SK-N-SH (cell line): ENCODE data around the gene FBXO36. TPM values are rescaled to one million over a fixed set of nuclear protein-coding genes. Genes with fewer than 3 reads are reported as not detected.

ENCODE experiments used
- CTCF ChIA-PET: fragments of 300-600, 350-600 bp; formaldehyde crosslinking; extraction: SDS; loops from one replicate; lab custom pipeline; 2021; lab: Yijun Ruan, JAX
- POLR2A ChIA-PET: fragments of 350-600 bp; sonication (Branson Sonifier 250); formaldehyde crosslinking; extraction: SDS; loops from one replicate; lab custom pipeline; 2020; ENCODE audit warnings: antibody characterized with exemption, inconsistent platforms; lab: Yijun Ruan, JAX
- DNase-seq: peaks from one replicate; pipeline ENCODE4 v3.0.0; 2012
- H2AFZ ChIP-seq: fragments of 200-600 bp; sonication (generic); 2 replicates; pipeline ENCODE4 v1.8.1; 2016; ENCODE audit warnings: antibody characterized with exemption, mild to moderate bottlenecking, low read depth
- H3F3A ChIP-seq: fragments of 200-600 bp; sonication (generic); replicated peaks from 2 replicates; pipeline ENCODE3; 2016; ENCODE audit warnings: antibody characterized with exemption, mild to moderate bottlenecking; ENCODE audit not compliant: insufficient read depth
- H3K27ac ChIP-seq, 2 experiments: fragments of 200-500 bp in 1 of 2; fragments of 200-600 bp in 1 of 2; sonication (Bioruptor generic) in 1 of 2; sonication (generic), shearing (Covaris generic) in 1 of 2; 2 replicates each; pipeline versions ENCODE4 v1.5.1 to v1.6.1; 2014 to 2016; ENCODE audit warnings: low read depth in 2 of 2, inconsistent platforms in 1 of 2, low read length in 1 of 2, mild to moderate bottlenecking in 1 of 2, mixed read lengths in 1 of 2
- H3K27me3 ChIP-seq: fragments of 200-600 bp; sonication (generic), shearing (Covaris generic); 2 replicates; pipeline ENCODE4 v1.6.1; 2016; ENCODE audit warnings: mixed run types; ENCODE audit not compliant: insufficient read depth
- H3K36me3 ChIP-seq, 2 experiments: fragments of 200-500 bp in 1 of 2; fragments of 200-600 bp in 1 of 2; sonication (Bioruptor generic) in 1 of 2; sonication (generic) in 1 of 2; replicated peaks in 1 of 2; 2 replicates each; pipeline versions ENCODE3 to v1.5.1; 2014 to 2016; ENCODE audit warnings: low read length in 1 of 2, mild to moderate bottlenecking in 1 of 2; ENCODE audit not compliant: insufficient read depth in 2 of 2, control insufficient read depth in 1 of 2
- H3K4me1 ChIP-seq, 2 experiments: fragments of 200-500 bp in 1 of 2; fragments of 200-600 bp in 1 of 2; sonication (Bioruptor generic) in 1 of 2; sonication (generic), shearing (Covaris generic) in 1 of 2; 2 replicates each; pipeline versions ENCODE4 v1.5.1 to v1.6.1; 2014 to 2016; ENCODE audit warnings: low read depth in 1 of 2, low read length in 1 of 2, mixed run types in 1 of 2; ENCODE audit not compliant: insufficient read depth in 2 of 2, control insufficient read depth in 1 of 2
- H3K4me2 ChIP-seq: fragments of 200-600 bp; sonication (generic), shearing (Covaris generic); 2 replicates; pipeline ENCODE4 v1.6.1; 2017; ENCODE audit warnings: mixed run types
- H3K4me3 ChIP-seq, 2 experiments: fragments of 200-500 bp in 1 of 2; fragments of 200-600 bp in 1 of 2; sonication (Bioruptor generic) in 1 of 2; sonication (generic), shearing (Covaris generic) in 1 of 2; 2 replicates each; pipeline versions ENCODE4 v1.5.1 to v1.8.1; 2014 to 2016; ENCODE audit warnings: low read depth in 2 of 2, inconsistent platforms in 1 of 2, low read length in 1 of 2, mild to moderate bottlenecking in 1 of 2, mixed read lengths in 1 of 2, moderate library complexity in 1 of 2
- H3K79me2 ChIP-seq: fragments of 200-600 bp; sonication (generic); 2 replicates; pipeline ENCODE4 v1.8.1; 2017; ENCODE audit warnings: mild to moderate bottlenecking; ENCODE audit not compliant: insufficient read depth
- H3K9ac ChIP-seq: fragments of 200-600 bp; sonication (generic); 2 replicates; pipeline ENCODE4 v1.6.1; 2017; ENCODE audit warnings: mixed run types
- H3K9me2 ChIP-seq: fragments of 200-600 bp; sonication (generic); 2 replicates; pipeline ENCODE4 v1.6.1; 2017; ENCODE audit warnings: mixed run types
- H3K9me3 ChIP-seq: fragments of 200-600 bp; sonication (generic); 2 replicates; pipeline ENCODE4 v1.6.1; 2017; ENCODE audit warnings: mixed run types, mild to moderate bottlenecking, moderate library complexity
- H4K20me1 ChIP-seq: fragments of 200-600 bp; sonication (generic); 2 replicates; pipeline ENCODE4 v1.6.1; 2017; ENCODE audit warnings: mild to moderate bottlenecking, mixed run types; ENCODE audit not compliant: insufficient read depth
- EP300 ChIP-seq, 2 experiments: IDR thresholded peaks; 2 replicates each; pipeline versions ENCODE4 v1.4.0 to v1.6.1; 2012; ENCODE audit warnings: borderline replicate concordance in 1 of 2, low read depth in 1 of 2, low read length in 1 of 2
- EZH2phosphoT487 ChIP-seq: fragments of 200-600 bp; sonication (generic); IDR thresholded peaks from 2 replicates; pipeline ENCODE4 v1.6.1; 2017; ENCODE audit warnings: low read depth, mixed run types, mild to moderate bottlenecking, antibody characterized with exemption, moderate library complexity, borderline replicate concordance
- FOXJ3 ChIP-seq: sonication (generic); formaldehyde crosslinking; IDR thresholded peaks from 2 replicates; pipeline ENCODE4 v1.5.1; 2020; ENCODE audit warnings: mild to moderate bottlenecking, missing genetic modification reagents
- MAX ChIP-seq: IDR thresholded peaks from 2 replicates; pipeline ENCODE4 v1.4.0; 2012; ENCODE audit warnings: low read depth
- MEF2A ChIP-seq: IDR thresholded peaks from 2 replicates; pipeline ENCODE4 v1.4.0; 2012; ENCODE audit warnings: low read depth, borderline replicate concordance
- NFIC ChIP-seq: IDR thresholded peaks from 2 replicates; pipeline ENCODE4 v1.4.0; 2012; ENCODE audit warnings: borderline replicate concordance
- NRF1 ChIP-seq: IDR thresholded peaks from 2 replicates; pipeline ENCODE4 v1.6.1; 2012; ENCODE audit warnings: low read depth, mild to moderate bottlenecking, low read length
- RAD21 ChIP-seq: IDR thresholded peaks from 2 replicates; pipeline ENCODE4 v1.6.1; 2012; ENCODE audit warnings: mild to moderate bottlenecking, low read length
- RCOR1 ChIP-seq: fragments of 150-350 bp; IDR thresholded peaks from 2 replicates; pipeline ENCODE4 v1.6.1; 2017; ENCODE audit warnings: antibody characterized with exemption, low read length
- REST ChIP-seq: IDR thresholded peaks from 2 replicates; pipeline ENCODE4 v1.6.1; 2012; ENCODE audit warnings: mild to moderate bottlenecking, low read depth, low read length, moderate library complexity
- SIN3A ChIP-seq: IDR thresholded peaks from 2 replicates; pipeline ENCODE4 v1.6.1; 2012; ENCODE audit warnings: low read depth, mild to moderate bottlenecking, low read length, moderate library complexity, borderline replicate concordance
- TAF1 ChIP-seq: IDR thresholded peaks from 2 replicates; pipeline ENCODE4 v1.6.1; 2012; ENCODE audit warnings: low read depth, mild to moderate bottlenecking, low read length, moderate library complexity, borderline replicate concordance
- TCF12 ChIP-seq: IDR thresholded peaks from 2 replicates; pipeline ENCODE4 v1.4.0; 2012
- TEAD4 ChIP-seq: IDR thresholded peaks from 2 replicates; pipeline ENCODE4 v1.4.0; 2012; ENCODE audit warnings: mild to moderate bottlenecking, borderline replicate concordance; ENCODE audit not compliant: insufficient read depth
- USF1 ChIP-seq: IDR thresholded peaks from 2 replicates; pipeline ENCODE4 v1.4.0; 2012; ENCODE audit warnings: low read depth, borderline replicate concordance
- USF2 ChIP-seq: fragments of 150-350 bp; IDR thresholded peaks from 2 replicates; pipeline ENCODE4 v1.6.1; 2017; ENCODE audit warnings: antibody characterized with exemption, low read length, low read depth, borderline replicate concordance
- ZBTB33 ChIP-seq: IDR thresholded peaks from 2 replicates; pipeline ENCODE4 v1.4.0; 2012; ENCODE audit warnings: low read depth, borderline replicate concordance
- WGBS: methylation state at CpG from one replicate; pipeline ENCODE4 v1.1.6; 2017; ENCODE audit warnings: low lambda C conversion rate; 5-methylcytosine and 5-hydroxymethylcytosine counted together
- polyA plus RNA-seq, 3 experiments: library from polyadenylated mRNA; depleted of rRNA; stranded (reverse); fragments of >200 nt; gene quantifications; 2 replicates each; pipeline ENCODE4 v1.2.3, GENCODE V29; 2012
- TF ChIP-seq, protein P1 (sequence below): fragments of 200-600 bp; sonication (generic); IDR thresholded peaks from 2 replicates; pipeline ENCODE4 v1.6.1; 2017; ENCODE audit warnings: antibody characterized with exemption, mild to moderate bottlenecking, moderate library complexity

The FBXO36 gene
- polyA plus RNA-seq, 1 of the 3 experiments (the other 2 are of a cell fraction) = 3.9 TPM

DNA sequence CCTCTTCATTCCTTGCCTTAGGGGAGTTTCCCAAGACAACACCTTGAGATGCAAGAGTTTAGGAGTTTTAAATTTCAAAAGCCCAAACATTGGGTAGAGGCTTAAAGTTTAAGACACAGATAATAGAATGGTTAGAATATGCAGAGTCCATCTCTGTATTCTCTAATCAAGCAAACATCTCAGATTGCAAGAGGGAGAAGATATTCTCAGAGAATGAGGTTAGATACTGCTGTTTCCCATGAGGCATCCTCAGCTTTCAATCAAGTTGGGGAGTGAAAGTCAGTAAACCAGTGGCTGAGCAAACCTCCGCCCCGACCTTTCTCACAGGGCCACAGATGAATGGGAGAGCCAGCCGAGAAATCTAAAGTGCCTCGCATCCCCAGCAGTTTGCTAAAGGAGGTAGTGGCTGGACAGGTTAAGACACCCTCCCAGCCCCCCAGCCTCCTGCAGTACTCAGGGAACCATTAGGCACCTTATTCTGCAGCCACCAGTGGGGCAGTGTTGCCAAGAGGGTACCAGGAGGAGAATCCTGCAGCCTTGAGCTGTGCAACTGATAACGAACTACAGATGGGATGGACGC, 30.0 kb downstream of the FBXO36 start:
- H3K27ac ChIP-seq = no peak overlapping the region
- H3K4me2 ChIP-seq = no peak overlapping the region
- H3K9me3 ChIP-seq = no peaks in the 10 kb centered on the region
- H3K36me3 ChIP-seq = no peaks in the 10 kb centered on the region
- H3F3A ChIP-seq = no peaks in the 10 kb centered on the region
- 96% methylated on average over 6 of the region's 6 CpGs for WGBS
- ChIA-PET CTCF (no interaction called here), POLR2A (no interaction called here)
- TF ChIP-seq NRF1 (no peak), RAD21 (no peak), EZH2phosphoT487 (no peak), TCF12 (no peak), TEAD4 (no peak), REST (no peak), MAX (no peak), EP300 (IDR thresholded peaks at IDR 0.05; ENCODE audit: borderline replicate concordance in 1 of 2, low read depth in 1 of 2, low read length in 1 of 2) (no peak), NFIC (no peak), TAF1 (no peak), USF1 (no peak), FOXJ3 (CRISPR knock-in tag) (no peak), MEF2A (no peak), RCOR1 (no peak), SIN3A (no peak), USF2 (no peak), ZBTB33 (no peak)
- TF ChIP-seq, protein P1, sequence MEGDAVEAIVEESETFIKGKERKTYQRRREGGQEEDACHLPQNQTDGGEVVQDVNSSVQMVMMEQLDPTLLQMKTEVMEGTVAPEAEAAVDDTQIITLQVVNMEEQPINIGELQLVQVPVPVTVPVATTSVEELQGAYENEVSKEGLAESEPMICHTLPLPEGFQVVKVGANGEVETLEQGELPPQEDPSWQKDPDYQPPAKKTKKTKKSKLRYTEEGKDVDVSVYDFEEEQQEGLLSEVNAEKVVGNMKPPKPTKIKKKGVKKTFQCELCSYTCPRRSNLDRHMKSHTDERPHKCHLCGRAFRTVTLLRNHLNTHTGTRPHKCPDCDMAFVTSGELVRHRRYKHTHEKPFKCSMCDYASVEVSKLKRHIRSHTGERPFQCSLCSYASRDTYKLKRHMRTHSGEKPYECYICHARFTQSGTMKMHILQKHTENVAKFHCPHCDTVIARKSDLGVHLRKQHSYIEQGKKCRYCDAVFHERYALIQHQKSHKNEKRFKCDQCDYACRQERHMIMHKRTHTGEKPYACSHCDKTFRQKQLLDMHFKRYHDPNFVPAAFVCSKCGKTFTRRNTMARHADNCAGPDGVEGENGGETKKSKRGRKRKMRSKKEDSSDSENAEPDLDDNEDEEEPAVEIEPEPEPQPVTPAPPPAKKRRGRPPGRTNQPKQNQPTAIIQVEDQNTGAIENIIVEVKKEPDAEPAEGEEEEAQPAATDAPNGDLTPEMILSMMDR = no peak
- no peaks in the 10 kb centered on the region for H3K9me2 ChIP-seq
- no peaks in the 10 kb centered on the region for H3K4me1 ChIP-seq
- H3K79me2 ChIP-seq = no peaks in the 10 kb centered on the region
- no peaks in the 10 kb centered on the region for H4K20me1 ChIP-seq
- no peak overlapping the region for H3K9ac ChIP-seq
- no peak overlapping the region for H2AFZ ChIP-seq
- no peak for DNase-seq
- no peak overlapping the region for H3K4me3 ChIP-seq
- H3K27me3 ChIP-seq = no peaks in the 10 kb centered on the region
